Measurements from ENCODE around the gene RCVRN.

The RCVRN gene

DNA sequence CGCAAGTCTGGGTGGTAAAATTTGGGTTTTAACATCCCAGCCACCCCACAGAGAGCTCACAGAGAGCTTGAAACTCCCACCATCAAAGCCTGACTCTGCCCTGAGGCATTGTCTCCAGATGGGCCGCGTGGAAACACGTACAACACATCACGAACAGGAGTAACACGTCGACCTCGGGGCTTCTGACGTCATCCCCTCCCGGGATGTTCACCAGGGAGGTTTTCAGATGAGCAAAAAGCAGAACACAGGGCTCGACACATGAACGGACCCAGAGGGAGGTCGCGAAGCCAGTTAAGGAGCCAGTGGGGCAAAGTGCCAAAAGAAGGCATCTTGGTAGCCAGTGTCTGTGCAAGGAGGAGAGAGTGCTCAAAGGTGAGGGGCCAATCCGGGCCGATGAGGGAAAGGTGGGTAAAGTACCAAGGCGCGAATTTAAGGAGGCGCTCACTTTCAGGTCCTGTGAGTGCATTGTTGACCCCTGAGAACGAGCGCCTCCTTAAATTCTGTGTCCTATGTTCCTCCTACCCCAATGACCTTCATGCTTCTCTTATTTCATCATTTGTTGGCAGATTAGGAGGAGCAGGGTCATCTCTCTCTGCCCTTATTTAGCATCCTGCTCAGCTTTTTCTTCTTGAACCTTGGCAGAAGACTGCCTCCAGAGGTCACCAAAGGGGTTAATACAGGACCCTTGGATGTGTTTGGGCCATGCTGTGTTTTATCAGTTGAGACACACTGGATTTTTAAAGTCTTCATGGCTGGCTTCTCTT is 5.6 kb downstream of the RCVRN start:
- no peak for DNase-seq
- no peaks in the 10 kb centered on the region for H3K4me1 ChIP-seq (ENCODE audit: insufficient read depth, low read length)
- no peaks in the 10 kb centered on the region for H4K20me1 ChIP-seq (ENCODE audit: insufficient read depth, low read length)
- H3K4me2 ChIP-seq (ENCODE audit: insufficient read depth, low read length), result no peak overlapping the region
- no peak for TF ChIP-seq EZH2 (IDR thresholded peaks at IDR 0.05; ENCODE audit: borderline replicate concordance, low read depth, low read length, severe bottlenecking)
- TF ChIP-seq, protein P1, sequence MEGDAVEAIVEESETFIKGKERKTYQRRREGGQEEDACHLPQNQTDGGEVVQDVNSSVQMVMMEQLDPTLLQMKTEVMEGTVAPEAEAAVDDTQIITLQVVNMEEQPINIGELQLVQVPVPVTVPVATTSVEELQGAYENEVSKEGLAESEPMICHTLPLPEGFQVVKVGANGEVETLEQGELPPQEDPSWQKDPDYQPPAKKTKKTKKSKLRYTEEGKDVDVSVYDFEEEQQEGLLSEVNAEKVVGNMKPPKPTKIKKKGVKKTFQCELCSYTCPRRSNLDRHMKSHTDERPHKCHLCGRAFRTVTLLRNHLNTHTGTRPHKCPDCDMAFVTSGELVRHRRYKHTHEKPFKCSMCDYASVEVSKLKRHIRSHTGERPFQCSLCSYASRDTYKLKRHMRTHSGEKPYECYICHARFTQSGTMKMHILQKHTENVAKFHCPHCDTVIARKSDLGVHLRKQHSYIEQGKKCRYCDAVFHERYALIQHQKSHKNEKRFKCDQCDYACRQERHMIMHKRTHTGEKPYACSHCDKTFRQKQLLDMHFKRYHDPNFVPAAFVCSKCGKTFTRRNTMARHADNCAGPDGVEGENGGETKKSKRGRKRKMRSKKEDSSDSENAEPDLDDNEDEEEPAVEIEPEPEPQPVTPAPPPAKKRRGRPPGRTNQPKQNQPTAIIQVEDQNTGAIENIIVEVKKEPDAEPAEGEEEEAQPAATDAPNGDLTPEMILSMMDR (IDR thresholded peaks at IDR 0.05; ENCODE audit: borderline replicate concordance, extremely low read depth, low read length, poor library complexity, severe bottlenecking), result no peak
- no peaks in the 10 kb centered on the region for H3K9me3 ChIP-seq (ENCODE audit: insufficient read depth, low read length, severe bottlenecking)
- H3K79me2 ChIP-seq (ENCODE audit: insufficient read depth, low read length), result no peaks in the 10 kb centered on the region
- no peak overlapping the region for H2AFZ ChIP-seq (ENCODE audit: low read depth, low read length)
- no peak overlapping the region for H3K4me3 ChIP-seq (ENCODE audit: low read depth in 1 of 2, low read length in 2 of 2)
- ATAC-seq (ENCODE audit: insufficient read depth, low read depth), result no peak
- no peaks in the 10 kb centered on the region for H3K36me3 ChIP-seq (ENCODE audit: insufficient read depth, low read length)
- no peak overlapping the region for H3K27ac ChIP-seq (ENCODE audit: low read length)
- H3K9ac ChIP-seq (ENCODE audit: low read depth, low read length), result no peak overlapping the region
- H3K27me3 ChIP-seq (ENCODE audit: insufficient read depth, low read length, poor library complexity), result peaks cover 5% of the 10 kb centered on the region

DNA sequence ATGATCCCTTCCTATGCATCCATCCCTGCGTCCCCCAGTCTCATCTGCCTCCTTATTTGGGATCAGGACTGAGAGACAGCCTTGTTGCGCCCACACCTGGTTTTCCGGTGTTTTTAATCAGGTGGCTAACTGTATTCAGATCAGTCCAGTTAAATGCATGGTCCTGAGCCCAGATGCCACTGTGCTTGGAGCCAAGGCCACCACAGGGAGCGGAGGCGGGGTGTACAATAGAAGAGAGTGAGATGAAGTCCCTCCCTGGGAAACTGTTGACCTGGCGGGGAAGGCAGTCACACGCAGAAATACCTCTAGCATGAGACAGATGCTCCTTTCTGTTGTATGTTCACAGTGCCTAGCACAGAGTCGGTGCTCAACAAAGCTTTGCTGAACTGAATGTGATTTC is 6.3 kb downstream of the RCVRN start:
- ATAC-seq (ENCODE audit: insufficient read depth, low read depth), result no peak
- peaks cover 5% of the 10 kb centered on the region for H3K27me3 ChIP-seq (ENCODE audit: insufficient read depth, low read length, poor library complexity)
- no peak for TF ChIP-seq EZH2 (IDR thresholded peaks at IDR 0.05; ENCODE audit: borderline replicate concordance, low read depth, low read length, severe bottlenecking)
- TF ChIP-seq, protein P1 (IDR thresholded peaks at IDR 0.05; ENCODE audit: borderline replicate concordance, extremely low read depth, low read length, poor library complexity, severe bottlenecking), result no peak
- H3K4me3 ChIP-seq (ENCODE audit: low read depth in 1 of 2, low read length in 2 of 2), result no peak overlapping the region
- no peak for DNase-seq
- no peaks in the 10 kb centered on the region for H3K79me2 ChIP-seq (ENCODE audit: insufficient read depth, low read length)
- H3K9me3 ChIP-seq (ENCODE audit: insufficient read depth, low read length, severe bottlenecking), result no peaks in the 10 kb centered on the region
- no peak overlapping the region for H2AFZ ChIP-seq (ENCODE audit: low read depth, low read length)
- H3K36me3 ChIP-seq (ENCODE audit: insufficient read depth, low read length), result no peaks in the 10 kb centered on the region
- H3K4me2 ChIP-seq (ENCODE audit: insufficient read depth, low read length), result no peak overlapping the region
- H3K27ac ChIP-seq (ENCODE audit: low read length), result no peak overlapping the region
- H4K20me1 ChIP-seq (ENCODE audit: insufficient read depth, low read length), result no peaks in the 10 kb centered on the region
- no peak overlapping the region for H3K9ac ChIP-seq (ENCODE audit: low read depth, low read length)
- H3K4me1 ChIP-seq (ENCODE audit: insufficient read depth, low read length), result no peaks in the 10 kb centered on the region

DNA sequence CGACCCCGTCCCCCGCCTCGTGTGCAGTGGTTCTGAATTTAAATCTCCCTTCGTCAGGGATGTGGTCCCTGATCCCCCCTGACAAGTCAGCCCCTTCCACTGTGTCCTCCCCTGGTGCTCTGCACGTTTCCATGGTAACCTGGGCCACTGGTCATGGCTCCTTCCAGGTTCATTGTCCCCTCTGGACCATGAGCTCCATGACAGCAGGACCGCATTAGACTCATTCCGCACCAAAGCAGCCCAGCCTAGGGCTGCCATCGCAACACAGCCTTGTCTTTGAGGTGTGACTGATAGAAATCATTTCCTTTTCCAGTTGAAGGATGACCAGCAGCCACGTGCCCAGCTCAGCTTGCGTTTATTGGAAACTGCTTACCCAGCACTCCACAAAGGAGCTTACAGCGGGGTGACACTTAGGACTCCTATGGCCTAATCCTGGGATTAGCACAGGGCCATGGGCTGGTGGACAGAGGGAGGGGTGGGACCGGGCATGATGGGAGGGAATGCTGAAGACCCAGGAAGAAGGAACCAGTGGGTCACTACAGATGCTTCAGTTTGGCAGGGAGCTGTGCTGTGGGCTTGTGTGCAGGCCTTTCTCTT is 7.6 kb downstream of the RCVRN start:
- Histone ChIP-seq H4K20me1 (ENCODE audit: insufficient read depth, low read length) (no peaks in the 10 kb centered on the region), H3K4me3 (ENCODE audit: low read depth in 1 of 2, low read length in 2 of 2) (no peak overlapping the region), H3K36me3 (ENCODE audit: insufficient read depth, low read length) (no peaks in the 10 kb centered on the region), H2AFZ (ENCODE audit: low read depth, low read length) (no peak overlapping the region), H3K4me2 (ENCODE audit: insufficient read depth, low read length) (no peak overlapping the region), H3K9me3 (ENCODE audit: insufficient read depth, low read length, severe bottlenecking) (no peaks in the 10 kb centered on the region), H3K27ac (ENCODE audit: low read length) (no peak overlapping the region), H3K4me1 (ENCODE audit: insufficient read depth, low read length) (no peaks in the 10 kb centered on the region), H3K9ac (ENCODE audit: low read depth, low read length) (no peak overlapping the region), H3K79me2 (ENCODE audit: insufficient read depth, low read length) (no peaks in the 10 kb centered on the region), H3K27me3 (ENCODE audit: insufficient read depth, low read length, poor library complexity) (peaks cover 5% of the 10 kb centered on the region)
- no peak for DNase-seq
- ATAC-seq (ENCODE audit: insufficient read depth, low read depth), result no peak
- TF ChIP-seq, protein P1 (IDR thresholded peaks at IDR 0.05; ENCODE audit: borderline replicate concordance, extremely low read depth, low read length, poor library complexity, severe bottlenecking), result no peak
- TF ChIP-seq EZH2 (IDR thresholded peaks at IDR 0.05; ENCODE audit: borderline replicate concordance, low read depth, low read length, severe bottlenecking), result no peak
